Smooth muscle cell (in vitro differentiated cells): ENCODE measurements around the gene CHAC1. TPM values are rescaled to one million over a fixed set of nuclear protein-coding genes. Genes with fewer than 3 reads are reported as not detected.

ENCODE experiments used
- DNase-seq: peaks from one replicate; lab custom pipeline; 2025; ENCODE audit not compliant: unreplicated experiment; lab: John Stamatoyannopoulos, UW
- H2AFZ ChIP-seq: fragments of 200-600 bp; sonication (generic); 2 replicates; pipeline ENCODE4 v1.6.0; 2016; ENCODE audit warnings: antibody characterized with exemption, low read depth, mild to moderate bottlenecking
- H3F3A ChIP-seq: fragments of 200-600 bp; sonication (generic); 2 replicates; pipeline ENCODE4 v1.6.0; 2017; ENCODE audit warnings: antibody characterized with exemption, low read depth
- H3K27ac ChIP-seq: fragments of 200-600 bp; sonication (generic); 2 replicates; pipeline ENCODE4 v1.5.1; 2016; ENCODE audit warnings: low read depth, mild to moderate bottlenecking
- H3K27me3 ChIP-seq: fragments of 200-600 bp; sonication (generic); 2 replicates; pipeline ENCODE4 v1.6.1; 2016; ENCODE audit warnings: low read depth, mild to moderate bottlenecking
- H3K36me3 ChIP-seq: fragments of 200-600 bp; sonication (generic); 2 replicates; pipeline ENCODE4 v1.5.1; 2016; ENCODE audit warnings: low read depth
- H3K4me1 ChIP-seq: fragments of 200-600 bp; sonication (generic); 2 replicates; pipeline ENCODE4 v1.5.1; 2016; ENCODE audit warnings: low read depth
- H3K4me2 ChIP-seq: fragments of 200-600 bp; sonication (generic); 2 replicates; pipeline ENCODE4 v1.6.0; 2016; ENCODE audit warnings: mild to moderate bottlenecking
- H3K4me3 ChIP-seq: fragments of 200-600 bp; sonication (generic); 2 replicates; pipeline ENCODE4 v1.5.1; 2016; ENCODE audit warnings: mild to moderate bottlenecking
- H3K79me2 ChIP-seq: fragments of 200-600 bp; sonication (generic); 2 replicates; pipeline ENCODE4 v1.6.0; 2016; ENCODE audit warnings: low read depth, mild to moderate bottlenecking
- H3K9ac ChIP-seq: fragments of 200-600 bp; sonication (generic); 2 replicates; pipeline ENCODE4 v1.6.0; 2016; ENCODE audit warnings: low read depth
- H3K9me3 ChIP-seq: fragments of 200-600 bp; sonication (generic); replicated peaks from 2 replicates; pipeline ENCODE4 v1.5.1; 2016; ENCODE audit warnings: low read depth
- H4K20me1 ChIP-seq: fragments of 200-600 bp; sonication (generic); 2 replicates; pipeline ENCODE4 v1.6.0; 2016; ENCODE audit warnings: low read depth
- CTCF ChIP-seq: fragments of 200-600 bp; sonication (generic); IDR thresholded peaks from 2 replicates; pipeline ENCODE4 v1.5.1; 2017; ENCODE audit warnings: borderline replicate concordance, mild to moderate bottlenecking, antibody characterized with exemption; ENCODE audit not compliant: insufficient read depth, poor library complexity, severe bottlenecking
- WGBS: methylation state at CpG from one replicate; pipeline ENCODE4 v1.1.7; 2016; ENCODE audit warnings: low lambda C conversion rate; 5-methylcytosine and 5-hydroxymethylcytosine counted together
- polyA plus RNA-seq: library from polyadenylated mRNA; unstranded; fragments of >200 nt; fragmentation: Nextera tagmentation; extraction: Ambion mirVana; gene quantifications from 2 replicates; pipeline ENCODE4 v1.2.1, GENCODE V29; 2016
- total RNA-seq: library from RNA; depleted of rRNA; stranded (reverse); fragments of >200 nt; gene quantifications from 2 replicates; pipeline ENCODE4 v1.2.3, GENCODE V29; 2014

CHAC1 gene
- total and polyA plus RNA-seq, 2 experiments from 2014 or later, result 29.6 to 31.5 TPM

DNA sequence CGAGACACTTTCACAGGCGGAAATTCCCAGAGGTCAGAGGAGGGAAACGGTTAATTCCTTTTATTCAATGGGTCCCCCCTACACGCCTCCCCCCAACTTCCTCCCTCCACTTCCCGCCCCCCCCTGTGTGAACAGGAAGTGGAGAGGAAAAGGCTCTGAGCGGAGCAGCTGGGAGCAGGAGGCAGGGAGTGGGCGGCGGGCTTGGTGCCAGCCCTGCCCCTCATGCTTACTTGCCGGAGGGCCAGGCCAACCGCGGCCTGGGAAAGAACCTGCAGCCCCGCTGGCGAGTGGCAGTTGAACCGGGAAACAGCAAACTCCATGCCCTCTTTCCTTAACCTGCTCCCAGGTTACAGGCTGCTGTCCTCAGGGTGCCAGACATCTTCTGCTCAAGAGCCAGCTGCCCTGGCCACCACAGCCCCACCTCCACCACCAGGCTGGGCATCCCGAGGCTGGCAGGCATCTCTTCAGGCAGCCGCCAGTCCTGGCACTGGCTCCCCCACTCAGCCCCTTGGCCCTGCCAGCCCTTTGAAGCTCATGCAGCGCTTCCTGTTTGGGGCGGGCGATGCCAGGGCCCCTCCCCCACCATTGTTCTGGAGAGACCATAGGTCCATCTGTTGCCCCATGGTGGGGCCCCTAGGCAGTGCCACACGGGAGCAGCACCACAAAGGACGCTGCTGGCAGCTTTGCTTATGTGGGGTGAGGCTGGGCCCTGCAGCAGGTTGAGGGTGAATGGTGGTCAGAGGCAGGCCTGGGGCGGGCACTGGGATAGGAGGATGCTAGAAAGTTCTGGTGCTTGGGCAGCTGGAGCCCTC lies 46.1 kb upstream of the CHAC1 start:
- no peak for DNase-seq
- Histone ChIP-seq H3K79me2 (no peaks in the 10 kb centered on the region), H3K4me3 (peak overlapping the region; percentile 38)

GRCh38 chr15:40908095-40908494 lies 45.2 kb upstream of the CHAC1 start:
- DNase-seq, result no peak
- Histone ChIP-seq H3K27me3 (no peaks in the 10 kb centered on the region), H2AFZ (no peak overlapping the region), H3K4me1 (peaks cover 8% of the 10 kb centered on the region), H3K4me2 (no peak overlapping the region), H3K79me2 (no peaks in the 10 kb centered on the region), H3K4me3 (no peak overlapping the region), H3K27ac (no peak overlapping the region), H3K36me3 (no peaks in the 10 kb centered on the region), H3K9ac (no peak overlapping the region), H4K20me1 (peaks cover 29% of the 10 kb centered on the region), H3F3A (no peaks in the 10 kb centered on the region), H3K9me3 (no peaks in the 10 kb centered on the region)
- WGBS, result 96% methylated on average over 7 of the region's 7 CpGs
- no peak for TF ChIP-seq CTCF

More for the DNA sequence above, 46.1 kb upstream of the CHAC1 start:
- H2AFZ ChIP-seq, result no peak overlapping the region
- 61% methylated on average over 19 of the region's 22 CpGs for WGBS
- H3K9me3 ChIP-seq, result no peaks in the 10 kb centered on the region
- peaks cover 8% of the 10 kb centered on the region for H3K4me1 ChIP-seq
- H4K20me1 ChIP-seq, result peaks cover 37% of the 10 kb centered on the region
- peak overlapping the region; percentile 83 for H3K4me2 ChIP-seq
- H3F3A ChIP-seq, result no peaks in the 10 kb centered on the region
- H3K36me3 ChIP-seq, result no peaks in the 10 kb centered on the region
- peak overlapping the region; percentile 5 for H3K9ac ChIP-seq
- H3K27me3 ChIP-seq, result no peaks in the 10 kb centered on the region
- H3K27ac ChIP-seq, result no peak overlapping the region
- no peak for TF ChIP-seq CTCF

GRCh38 chr15:40909662-40910630 lies 43.3 kb upstream of the CHAC1 start:
- no peak overlapping the region for H3K9ac ChIP-seq
- no peaks in the 10 kb centered on the region for H3F3A ChIP-seq
- no peaks in the 10 kb centered on the region for H3K79me2 ChIP-seq
- no peak overlapping the region for H2AFZ ChIP-seq
- H4K20me1 ChIP-seq, result peaks cover 10% of the 10 kb centered on the region
- H3K36me3 ChIP-seq, result no peaks in the 10 kb centered on the region
- no peaks in the 10 kb centered on the region for H3K27me3 ChIP-seq
- H3K4me1 ChIP-seq, result peaks cover 8% of the 10 kb centered on the region
- TF ChIP-seq CTCF, result no peak
- no peak for DNase-seq
- H3K9me3 ChIP-seq, result no peaks in the 10 kb centered on the region
- H3K4me3 ChIP-seq, result no peak overlapping the region
- H3K4me2 ChIP-seq, result peak overlapping the region; percentile 19
- H3K27ac ChIP-seq, result no peak overlapping the region
- 74% methylated on average over 17 of the region's 17 CpGs for WGBS
